Activated CD4-positive, alpha-beta memory T cell treated with anti-CD3 and anti-CD28 coated beads for 36 hours (primary cell): ENCODE data around the gene MDM2. TPM values are rescaled to one million over a fixed set of nuclear protein-coding genes. Genes with fewer than 3 reads are reported as not detected.

Source experiments
- CTCF ChIA-PET: fragments of 350-600 bp; sonication (Branson Sonifier 250); formaldehyde crosslinking; loops from one replicate; lab custom pipeline; 2021; ENCODE audit warnings: antibody characterized with exemption, inconsistent platforms; lab: Charles Lee
- POLR2A ChIA-PET: fragments of 350-600 bp; sonication (Branson Sonifier 250); formaldehyde crosslinking; loops from one replicate; lab custom pipeline; 2021; ENCODE audit warnings: antibody characterized with exemption; lab: Charles Lee
- DNase-seq: peaks from one replicate; pipeline ENCODE4 v3.0.0-alpha.2; 2020
- H3K27ac Mint-ChIP-seq: one replicate; pipeline ENCODE4 v1.8.0; 2021; ENCODE audit warnings: mixed read lengths
- H3K27me3 Mint-ChIP-seq: one replicate; pipeline ENCODE4 v1.8.0; 2021; ENCODE audit warnings: mixed read lengths
- H3K36me3 Mint-ChIP-seq: one replicate; pipeline ENCODE4 v1.8.0; 2021; ENCODE audit warnings: mixed read lengths
- H3K4me1 Mint-ChIP-seq: one replicate; pipeline ENCODE4 v1.8.0; 2021; ENCODE audit warnings: low read depth, mixed read lengths
- H3K4me3 Mint-ChIP-seq: one replicate; pipeline ENCODE4 v1.8.0; 2021; ENCODE audit warnings: mild to moderate bottlenecking, mixed read lengths
- H3K9me3 Mint-ChIP-seq: one replicate; pipeline ENCODE4 v1.8.0; 2021; ENCODE audit warnings: mixed read lengths
- intact Hi-C: fragments of 100-400 bp; cut with micrococcal nuclease; formaldehyde crosslinking; loops from one replicate; pipeline ENCODE4 v1.15.1; 2023
- total RNA-seq, 2 experiments: library from RNA; stranded (reverse); gene quantifications; one replicate each; pipeline ENCODE4 v1.2.3, GENCODE V29; 2021

MDM2 gene
- total RNA-seq, 2 experiments from 2014 or later = 125 to 136 TPM

DNA sequence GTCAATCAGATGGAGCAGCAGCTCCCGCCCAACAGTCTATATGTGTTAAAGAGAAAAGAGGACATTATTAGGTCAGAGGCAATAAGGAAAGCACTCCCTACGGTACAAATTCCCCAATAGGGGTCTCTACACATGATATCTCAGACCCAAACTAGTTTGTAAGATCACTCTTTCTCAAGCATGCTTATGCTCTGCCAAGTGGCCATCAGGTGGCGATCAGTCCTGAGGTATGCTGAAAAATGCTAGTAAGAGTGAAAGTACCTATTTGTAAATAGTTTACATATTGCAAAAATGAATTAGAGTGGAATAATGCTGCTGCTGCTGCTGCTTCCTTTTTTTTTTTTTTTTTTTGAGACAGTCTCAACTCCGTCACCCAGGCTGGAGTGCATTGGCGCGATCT, 63.9 kb downstream of the MDM2 start:
- Mint-ChIP-seq H3K27ac (no peak overlapping the region), H3K4me1 (no peaks in the 10 kb centered on the region), H3K4me3 (no peak overlapping the region), H3K36me3 (peaks cover 2% of the 10 kb centered on the region), H3K9me3 (no peaks in the 10 kb centered on the region), H3K27me3 (no peaks in the 10 kb centered on the region)
- DNase-seq = peak; percentile 44
- intact Hi-C loops = no loop called here
- CTCF ChIA-PET = no interaction called here
- POLR2A ChIA-PET = no interaction called here

GRCh38 chr12:68873316-68873715, 65.3 kb downstream of the MDM2 start:
- peaks cover 2% of the 10 kb centered on the region for H3K36me3 Mint-ChIP-seq
- DNase-seq = no peak
- H3K27ac Mint-ChIP-seq = no peak overlapping the region
- no peak overlapping the region for H3K4me3 Mint-ChIP-seq
- ChIA-PET CTCF (interaction anchor here (0.7 kb wide), 1 partner anchor 121 kb away, joined by 3 read pairs; no protein-coding TSS in a partner anchor), POLR2A (no interaction called here)
- H3K27me3 Mint-ChIP-seq = no peaks in the 10 kb centered on the region
- intact Hi-C loops = no loop called here
- H3K9me3 Mint-ChIP-seq = peaks cover under 1% of the 10 kb centered on the region
- H3K4me1 Mint-ChIP-seq = no peaks in the 10 kb centered on the region

- DNase-seq = no peak
- H3K9me3 Mint-ChIP-seq = peaks cover 6% of the 10 kb centered on the region
- ChIA-PET POLR2A (no interaction called here), CTCF (no interaction called here)
- intact Hi-C loops = no loop called here
- H3K36me3 Mint-ChIP-seq = peaks cover 2% of the 10 kb centered on the region
- H3K27ac Mint-ChIP-seq = no peak overlapping the region
- H3K27me3 Mint-ChIP-seq = no peaks in the 10 kb centered on the region
- H3K4me3 Mint-ChIP-seq = no peak overlapping the region
- no peaks in the 10 kb centered on the region for H3K4me1 Mint-ChIP-seq
These were observed 68.5 kb downstream of the MDM2 start for GRCh38 chr12:68876461-68876860.

DNA sequence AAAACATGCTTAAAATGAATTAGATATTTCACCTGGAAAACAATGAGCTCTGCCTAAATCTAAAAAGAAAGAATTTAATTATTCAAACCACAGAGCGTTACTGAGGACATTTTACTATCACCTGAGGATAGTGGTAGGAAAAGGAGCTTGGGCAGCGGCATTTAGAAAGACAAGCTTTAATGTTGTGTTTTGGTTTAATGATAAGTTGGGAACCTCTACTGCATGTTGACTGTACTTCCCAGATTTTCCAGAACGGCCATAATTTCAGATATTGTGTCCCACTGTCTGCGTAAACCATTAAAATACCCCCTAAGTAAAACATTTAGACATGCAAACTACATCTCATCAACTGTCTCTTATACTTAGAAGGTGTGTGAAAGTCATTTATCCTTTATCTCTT, 69.6 kb downstream of the MDM2 start:
- H3K4me1 Mint-ChIP-seq = no peaks in the 10 kb centered on the region
- intact Hi-C loops = no loop called here
- peaks cover 2% of the 10 kb centered on the region for H3K36me3 Mint-ChIP-seq
- no peak for DNase-seq
- no peaks in the 10 kb centered on the region for H3K27me3 Mint-ChIP-seq
- peaks cover 8% of the 10 kb centered on the region for H3K9me3 Mint-ChIP-seq
- no peak overlapping the region for H3K4me3 Mint-ChIP-seq
- ChIA-PET CTCF (no interaction called here), POLR2A (no interaction called here)
- no peak overlapping the region for H3K27ac Mint-ChIP-seq

- intact Hi-C loops = no loop called here
- Mint-ChIP-seq H3K27me3 (no peaks in the 10 kb centered on the region), H3K4me1 (no peaks in the 10 kb centered on the region), H3K9me3 (peaks cover 8% of the 10 kb centered on the region), H3K36me3 (peaks cover 7% of the 10 kb centered on the region), H3K4me3 (no peak overlapping the region), H3K27ac (no peak overlapping the region)
- DNase-seq = no peak
- ChIA-PET CTCF (no interaction called here), POLR2A (no interaction called here)
These were observed 70.3 kb downstream of the MDM2 start for GRCh38 chr12:68878283-68878682.

DNA sequence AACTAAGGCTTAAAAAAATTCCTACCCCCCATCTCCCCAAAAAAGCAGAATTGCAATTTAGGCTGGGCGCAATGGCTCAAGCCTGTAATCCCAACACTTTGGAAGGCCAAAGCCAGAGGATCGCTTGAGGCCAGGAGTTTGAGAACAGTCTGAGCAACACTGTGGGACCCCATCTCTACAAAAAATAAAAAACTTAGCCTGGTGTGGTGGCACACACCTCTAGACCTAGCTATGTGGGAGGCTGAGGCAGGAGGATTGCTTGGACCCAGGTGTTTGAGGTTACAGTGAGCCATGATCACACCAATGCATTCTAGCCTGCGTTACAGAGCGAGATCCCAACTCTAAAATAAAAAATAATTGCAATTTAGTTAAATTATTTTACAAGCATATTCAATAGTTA, 70.9 kb downstream of the MDM2 start:
- POLR2A ChIA-PET = no interaction called here
- intact Hi-C loops = no loop called here
- H3K36me3 Mint-ChIP-seq = peaks cover 7% of the 10 kb centered on the region
- H3K9me3 Mint-ChIP-seq = peaks cover 8% of the 10 kb centered on the region
- CTCF ChIA-PET = no interaction called here
- DNase-seq = no peak
- no peaks in the 10 kb centered on the region for H3K27me3 Mint-ChIP-seq
- H3K4me1 Mint-ChIP-seq = no peaks in the 10 kb centered on the region
- no peak overlapping the region for H3K4me3 Mint-ChIP-seq
- no peak overlapping the region for H3K27ac Mint-ChIP-seq

DNA sequence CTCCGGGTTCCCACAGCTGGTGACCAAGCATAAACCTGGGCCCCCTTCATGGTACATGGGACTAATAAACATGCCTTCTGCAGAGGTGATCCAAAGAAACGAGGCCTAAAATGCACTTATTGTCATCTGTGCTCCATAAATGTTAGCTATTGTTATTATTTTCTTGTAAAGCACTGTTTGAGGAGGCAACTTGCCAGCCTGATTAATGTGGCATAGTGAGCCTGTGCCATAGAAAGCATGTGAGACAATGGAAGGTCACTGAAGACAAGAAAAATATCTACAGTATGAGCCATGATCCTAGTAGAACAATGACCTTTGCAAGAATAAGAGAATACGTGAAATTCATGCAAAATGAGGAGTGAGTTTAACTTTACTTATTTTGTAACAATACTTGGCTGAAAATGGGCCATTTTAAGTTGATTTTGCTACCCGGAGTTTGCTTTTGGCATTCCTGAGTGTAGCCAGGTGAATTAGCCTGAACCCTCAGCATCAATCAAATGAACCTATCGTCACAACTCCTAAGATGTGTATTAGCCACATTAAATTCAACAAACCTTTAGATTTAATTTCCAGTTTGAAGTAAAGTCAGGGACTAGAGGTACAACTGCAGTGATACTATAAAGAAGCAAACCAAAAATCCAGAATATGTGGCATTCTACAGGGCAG, 72.8 kb downstream of the MDM2 start:
- DNase-seq = no peak
- ChIA-PET CTCF (no interaction called here), POLR2A (no interaction called here)
- Mint-ChIP-seq H3K4me3 (no peak overlapping the region), H3K27me3 (peaks cover 2% of the 10 kb centered on the region), H3K4me1 (no peaks in the 10 kb centered on the region), H3K27ac (no peak overlapping the region), H3K36me3 (peaks cover 10% of the 10 kb centered on the region), H3K9me3 (peaks cover 8% of the 10 kb centered on the region)
- intact Hi-C loops = no loop called here

GRCh38 chr12:68882251-68882964, 74.4 kb downstream of the MDM2 start:
- Mint-ChIP-seq H3K4me3 (no peak overlapping the region), H3K36me3 (peaks cover 10% of the 10 kb centered on the region), H3K27me3 (peaks cover 3% of the 10 kb centered on the region), H3K4me1 (no peaks in the 10 kb centered on the region), H3K9me3 (peaks cover 8% of the 10 kb centered on the region), H3K27ac (no peak overlapping the region)
- ChIA-PET CTCF (no interaction called here), POLR2A (no interaction called here)
- no peak for DNase-seq
- intact Hi-C loops = no loop called here

- intact Hi-C loops = no loop called here
- DNase-seq = no peak
- H3K4me3 Mint-ChIP-seq = no peak overlapping the region
- H3K27ac Mint-ChIP-seq = no peak overlapping the region
- peaks cover 10% of the 10 kb centered on the region for H3K36me3 Mint-ChIP-seq
- POLR2A ChIA-PET = no interaction called here
- CTCF ChIA-PET = no interaction called here
- peaks cover 3% of the 10 kb centered on the region for H3K27me3 Mint-ChIP-seq
- peaks cover 8% of the 10 kb centered on the region for H3K9me3 Mint-ChIP-seq
- peaks cover 4% of the 10 kb centered on the region for H3K4me1 Mint-ChIP-seq
These were observed 75.2 kb downstream of the MDM2 start for GRCh38 chr12:68883151-68883550.

GRCh38 chr12:68884251-68884650, 76.3 kb downstream of the MDM2 start:
- no peak for DNase-seq
- intact Hi-C loops = no loop called here
- Mint-ChIP-seq H3K4me1 (peaks cover 13% of the 10 kb centered on the region), H3K27me3 (peaks cover 3% of the 10 kb centered on the region), H3K9me3 (peaks cover 3% of the 10 kb centered on the region), H3K36me3 (peaks cover 10% of the 10 kb centered on the region), H3K27ac (no peak overlapping the region), H3K4me3 (no peak overlapping the region)
- ChIA-PET CTCF (interaction anchor here (0.6 kb wide), 1 partner anchor 22 kb away, joined by 4 read pairs; no protein-coding TSS in a partner anchor), POLR2A (no interaction called here)

DNA sequence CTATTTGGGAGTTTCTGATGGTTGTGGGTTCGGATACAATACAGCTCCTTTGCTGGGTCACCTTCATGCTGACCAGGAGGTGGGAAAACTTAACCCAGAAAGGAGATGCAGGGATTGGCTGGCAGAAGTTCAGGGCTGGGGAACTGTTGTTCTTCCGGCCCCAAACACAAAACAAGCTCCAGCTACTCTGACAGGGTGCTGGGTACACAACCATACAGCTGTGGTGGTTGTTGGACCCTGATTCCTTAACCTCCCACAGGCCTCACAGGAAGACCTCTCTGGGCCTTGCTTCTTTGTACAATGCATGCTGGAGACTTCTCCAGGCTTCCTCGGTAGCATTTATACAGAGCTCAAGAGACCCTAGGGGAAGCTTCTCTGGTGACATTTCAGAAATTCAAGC, 77.4 kb downstream of the MDM2 start:
- Mint-ChIP-seq H3K4me3 (no peak overlapping the region), H3K36me3 (peaks cover 10% of the 10 kb centered on the region), H3K27ac (no peak overlapping the region), H3K27me3 (peaks cover 3% of the 10 kb centered on the region), H3K4me1 (peaks cover 13% of the 10 kb centered on the region), H3K9me3 (peaks cover 3% of the 10 kb centered on the region)
- intact Hi-C loops = no loop called here
- no peak for DNase-seq
- ChIA-PET CTCF (no interaction called here), POLR2A (no interaction called here)

DNA sequence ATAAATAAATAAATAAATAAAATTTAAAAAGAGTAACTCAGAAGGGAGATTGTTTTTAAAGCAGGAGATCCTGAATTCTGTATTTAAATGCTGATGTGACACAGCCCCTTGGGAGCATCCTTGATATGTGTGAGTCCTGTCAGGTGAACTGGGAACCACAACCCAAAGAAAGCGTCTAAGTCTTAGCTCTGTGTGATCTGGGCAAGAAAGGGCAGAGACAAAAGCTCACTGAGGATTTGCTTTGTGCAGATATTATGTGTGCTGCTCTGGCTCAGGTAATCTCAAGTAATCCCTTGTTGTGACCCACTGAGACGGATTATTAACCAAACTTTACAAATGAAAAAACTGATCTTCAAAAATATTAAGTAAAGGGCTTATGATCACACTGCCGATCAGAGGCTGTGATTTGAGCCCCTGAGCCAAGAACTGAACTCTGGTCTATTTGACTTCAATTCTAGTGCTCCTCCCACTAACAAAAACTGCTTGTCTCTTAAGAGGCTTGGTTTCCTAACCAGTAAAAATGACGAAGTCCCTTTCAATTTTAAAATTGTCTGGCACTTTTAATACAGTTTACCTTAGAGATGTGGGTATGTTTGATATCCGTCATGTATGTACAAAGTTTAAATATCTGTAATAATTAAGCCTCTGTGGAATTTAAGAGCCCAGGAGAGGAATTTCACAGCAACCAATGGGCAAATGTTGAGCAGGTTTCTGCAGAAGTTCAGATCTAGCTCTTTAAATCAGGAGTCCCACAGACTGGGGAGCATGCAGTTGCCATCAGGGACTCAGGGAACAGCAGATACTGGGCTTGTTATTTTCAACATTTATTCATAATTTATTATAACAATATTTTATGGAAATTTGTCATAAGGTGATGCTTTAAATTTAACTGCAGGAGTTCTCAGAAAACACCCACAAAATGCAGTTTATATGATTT, 78.9 kb downstream of the MDM2 start:
- Mint-ChIP-seq H3K4me3 (no peak overlapping the region), H3K27ac (no peak overlapping the region), H3K36me3 (peaks cover 10% of the 10 kb centered on the region), H3K4me1 (peaks cover 24% of the 10 kb centered on the region), H3K9me3 (peaks cover 3% of the 10 kb centered on the region), H3K27me3 (peaks cover 3% of the 10 kb centered on the region)
- intact Hi-C loops = no loop called here
- DNase-seq = no peak
- POLR2A ChIA-PET = no interaction called here
- CTCF ChIA-PET = no interaction called here
